Endothelial cell (in vitro differentiated cells): ENCODE measurements around the gene MUC4. TPM values are rescaled to one million over a fixed set of nuclear protein-coding genes. Genes with fewer than 3 reads are reported as not detected.

Experiments used
- DNase-seq: peaks from one replicate; pipeline ENCODE4 v3.0.0; 2021; ENCODE audit warnings: low spot score
- H3K27ac Mint-ChIP-seq: one replicate; pipeline ENCODE4 v1.8.0; 2021; ENCODE audit warnings: mixed read lengths, inconsistent platforms; ENCODE audit not compliant: unreplicated experiment
- H3K27me3 Mint-ChIP-seq: one replicate; pipeline ENCODE4 v1.8.0; 2021; ENCODE audit warnings: mild to moderate bottlenecking, moderate library complexity, mixed read lengths, inconsistent platforms; ENCODE audit not compliant: unreplicated experiment
- H3K36me3 Mint-ChIP-seq: one replicate; pipeline ENCODE4 v1.8.0; 2021; ENCODE audit warnings: mild to moderate bottlenecking, low read depth, mixed read lengths, inconsistent platforms; ENCODE audit not compliant: unreplicated experiment
- H3K4me1 Mint-ChIP-seq: one replicate; pipeline ENCODE4 v1.8.0; 2021; ENCODE audit warnings: mild to moderate bottlenecking, mixed read lengths, inconsistent platforms; ENCODE audit not compliant: unreplicated experiment
- H3K4me3 Mint-ChIP-seq: one replicate; pipeline ENCODE4 v1.8.0; 2021; ENCODE audit warnings: mild to moderate bottlenecking, mixed read lengths, inconsistent platforms; ENCODE audit not compliant: unreplicated experiment
- H3K9me3 Mint-ChIP-seq: one replicate; pipeline ENCODE4 v1.8.0; 2021; ENCODE audit warnings: mixed read lengths, inconsistent platforms; ENCODE audit not compliant: unreplicated experiment
- CTCF ChIP-seq: fragments of 200-600 bp; sonication (generic); IDR thresholded peaks from one replicate; pipeline ENCODE4 v1.5.0; 2021; ENCODE audit warnings: antibody characterized with exemption; ENCODE audit not compliant: unreplicated experiment
- total RNA-seq: library from RNA; stranded (reverse); fragmentation: NEBNext Ultra II Directional; extraction: Animal tissue kit (Norgen Biotek cat#: 25700); gene quantifications from one replicate; pipeline ENCODE4 v1.2.1, GENCODE V29; 2021; ENCODE audit not compliant: unreplicated experiment

The MUC4 gene
- total RNA-seq, 1 donor from 2014 or later: 0.05 TPM

DNA sequence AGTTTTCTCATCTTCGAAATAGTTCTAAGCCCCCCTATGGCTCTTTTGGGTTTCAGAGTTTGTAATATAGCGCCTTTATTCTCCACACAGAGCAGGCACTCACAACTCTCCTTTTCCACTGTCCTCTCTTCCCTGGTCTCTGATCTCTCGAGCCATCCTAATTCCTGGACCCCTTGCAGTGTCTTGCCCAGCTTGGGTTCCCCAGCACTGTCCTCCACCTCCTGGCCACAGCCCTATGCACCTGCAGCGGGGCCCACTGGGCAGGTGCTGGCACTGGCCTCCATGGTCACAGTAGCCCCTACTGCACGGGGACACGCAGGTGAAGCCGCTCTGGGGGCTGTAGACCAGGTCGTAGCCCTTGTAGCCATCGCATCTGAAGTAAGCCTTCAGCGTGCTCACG is 63.1 kb downstream of the MUC4 start:
- no peak for TF ChIP-seq CTCF

GRCh38 chr3:195746751-195747150 is 65.0 kb downstream of the MUC4 start:
- TF ChIP-seq CTCF: no peak
- Mint-ChIP-seq H3K4me3 (no peak overlapping the region), H3K27me3 (no peaks in the 10 kb centered on the region), H3K4me1 (peaks cover 4% of the 10 kb centered on the region), H3K36me3 (no peaks in the 10 kb centered on the region), H3K9me3 (no peaks in the 10 kb centered on the region), H3K27ac (no peak overlapping the region)
- DNase-seq: no peak

More for the DNA sequence above, 63.1 kb downstream of the MUC4 start:
- Mint-ChIP-seq H3K27ac (no peak overlapping the region), H3K36me3 (no peaks in the 10 kb centered on the region), H3K4me3 (peak overlapping the region; percentile 28), H3K9me3 (no peaks in the 10 kb centered on the region), H3K4me1 (peaks cover 4% of the 10 kb centered on the region), H3K27me3 (no peaks in the 10 kb centered on the region)
- no peak for DNase-seq

DNA sequence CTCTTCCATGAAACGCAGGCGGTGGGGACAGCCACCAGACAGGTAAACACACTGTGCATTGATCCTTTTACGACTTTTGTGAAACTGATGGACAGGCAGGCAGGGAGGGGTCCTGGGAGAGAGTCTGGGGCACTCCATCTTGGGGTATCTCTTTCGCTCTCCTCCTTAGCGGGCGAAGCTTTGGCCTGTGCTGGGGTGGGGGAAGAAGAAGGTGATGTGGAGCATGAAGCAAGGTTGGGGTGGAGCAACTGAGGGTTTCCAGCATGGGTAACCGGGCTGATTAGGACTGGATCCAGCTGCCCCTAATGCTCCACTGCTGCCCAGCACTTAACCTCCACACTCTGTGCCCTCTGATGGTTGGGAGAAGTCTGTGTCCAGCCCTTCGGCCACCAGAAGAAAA is 65.4 kb downstream of the MUC4 start:
- DNase-seq: no peak

DNA sequence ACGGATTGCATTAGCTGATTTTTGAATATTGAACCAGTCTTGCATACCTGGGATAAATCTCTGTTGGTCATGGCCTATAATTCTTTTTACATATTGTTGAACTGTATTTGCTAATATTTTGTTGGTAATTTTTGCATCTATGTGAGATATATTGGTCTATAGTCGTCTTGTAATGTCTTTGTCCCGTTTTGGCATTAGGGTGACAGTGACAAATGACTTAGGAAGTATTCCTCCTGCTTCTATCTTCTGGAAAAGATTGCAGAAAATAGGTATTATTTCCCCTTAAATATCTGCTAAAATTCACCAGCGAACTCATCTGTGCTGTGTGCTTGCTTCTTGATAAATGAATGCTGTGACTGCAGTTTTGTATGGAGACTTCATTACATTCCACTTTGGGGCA is 67.3 kb downstream of the MUC4 start:
- peaks cover 4% of the 10 kb centered on the region for H3K36me3 Mint-ChIP-seq
- peaks cover 2% of the 10 kb centered on the region for H3K27me3 Mint-ChIP-seq
- TF ChIP-seq CTCF: no peak
- no peak overlapping the region for H3K27ac Mint-ChIP-seq
- peaks cover 4% of the 10 kb centered on the region for H3K4me1 Mint-ChIP-seq
- H3K4me3 Mint-ChIP-seq: no peak overlapping the region
- H3K9me3 Mint-ChIP-seq: no peaks in the 10 kb centered on the region
- DNase-seq: no peak

More for the DNA sequence above, 65.4 kb downstream of the MUC4 start:
- no peak overlapping the region for H3K4me3 Mint-ChIP-seq
- no peaks in the 10 kb centered on the region for H3K27me3 Mint-ChIP-seq
- no peaks in the 10 kb centered on the region for H3K9me3 Mint-ChIP-seq
- TF ChIP-seq CTCF: no peak
- H3K36me3 Mint-ChIP-seq: no peaks in the 10 kb centered on the region
- no peak overlapping the region for H3K27ac Mint-ChIP-seq
- peaks cover 4% of the 10 kb centered on the region for H3K4me1 Mint-ChIP-seq

DNA sequence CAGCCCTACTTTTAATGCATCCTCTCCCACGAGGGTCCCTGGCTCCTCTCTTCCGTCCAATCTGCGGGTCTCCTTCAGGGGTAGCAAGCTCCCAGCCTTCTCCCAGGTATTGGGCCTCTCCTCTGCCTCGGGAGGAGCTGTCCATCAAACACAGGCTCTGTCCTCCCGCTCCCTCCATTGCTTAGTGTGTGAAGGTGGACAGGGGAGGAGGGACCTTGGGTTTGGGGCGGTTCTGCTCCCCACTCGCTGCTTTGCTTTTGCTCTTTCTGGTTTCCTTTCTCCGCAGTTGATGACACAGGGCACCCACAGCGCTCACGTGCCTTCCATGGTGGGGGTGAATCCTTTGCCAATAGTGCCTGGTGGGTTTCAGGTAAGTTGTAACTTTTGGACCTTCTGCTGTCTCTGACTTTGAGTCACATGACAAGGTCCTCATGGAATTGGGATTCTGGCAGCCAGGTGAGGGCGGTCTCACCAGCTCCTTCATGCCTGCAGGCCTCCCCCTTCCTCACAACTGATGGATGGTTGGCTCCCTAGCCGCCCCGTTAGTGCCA is 72.1 kb downstream of the MUC4 start:
- DNase-seq: no peak
- Mint-ChIP-seq H3K4me1 (no peaks in the 10 kb centered on the region), H3K36me3 (peaks cover 4% of the 10 kb centered on the region), H3K4me3 (no peak overlapping the region), H3K27ac (no peak overlapping the region), H3K9me3 (no peaks in the 10 kb centered on the region), H3K27me3 (peaks cover 4% of the 10 kb centered on the region)
- no peak for TF ChIP-seq CTCF
